DOHH2 (cell line): ENCODE data around the gene FAM53B.

ENCODE experiments used
- H3F3A ChIP-seq: fragments of 200-600 bp; sonication (generic), shearing (Covaris generic); 2 replicates; pipeline ENCODE4 v1.6.0; 2016; ENCODE audit warnings: antibody characterized with exemption, mild to moderate bottlenecking; ENCODE audit not compliant: control insufficient read depth, insufficient read depth
- H3K27ac ChIP-seq: fragments of 200-600 bp; sonication (generic); 2 replicates; pipeline ENCODE4 v1.5.1; 2014; ENCODE audit warnings: low read depth, mild to moderate bottlenecking, low read length, moderate library complexity
- H3K27me3 ChIP-seq: fragments of 200-600 bp; sonication (generic); 2 replicates; pipeline ENCODE4 v1.6.1; 2014; ENCODE audit warnings: mild to moderate bottlenecking, low read length, mixed read lengths; ENCODE audit not compliant: control insufficient read depth
- H3K36me3 ChIP-seq: fragments of 200-600 bp; sonication (generic); 2 replicates; pipeline ENCODE4 v1.6.1; 2014; ENCODE audit warnings: mild to moderate bottlenecking, low read length, moderate library complexity, mixed read lengths; ENCODE audit not compliant: control insufficient read depth
- H3K4me1 ChIP-seq: fragments of 200-600 bp; sonication (generic); 2 replicates; pipeline ENCODE4 v1.6.1; 2014; ENCODE audit warnings: mild to moderate bottlenecking, low read length, mixed read lengths; ENCODE audit not compliant: control insufficient read depth
- H3K4me2 ChIP-seq: fragments of 200-600 bp; sonication (generic); 2 replicates; pipeline ENCODE4 v1.6.0; 2014; ENCODE audit warnings: mild to moderate bottlenecking, low read length, moderate library complexity
- H3K4me3 ChIP-seq: fragments of 200-600 bp; sonication (generic); 2 replicates; pipeline ENCODE4 v1.5.1; 2014; ENCODE audit warnings: mild to moderate bottlenecking, low read length, mixed read lengths
- H3K79me2 ChIP-seq: fragments of 200-600 bp; sonication (generic); 2 replicates; pipeline ENCODE4 v1.6.1; 2014; ENCODE audit warnings: mild to moderate bottlenecking, low read length, mixed read lengths; ENCODE audit not compliant: control insufficient read depth
- H3K9me2 ChIP-seq: fragments of 200-600 bp; sonication (generic); replicated peaks from 2 replicates; pipeline ENCODE4 v1.6.1; 2014; ENCODE audit warnings: mild to moderate bottlenecking, low read length, mixed read lengths; ENCODE audit not compliant: control insufficient read depth
- H3K9me3 ChIP-seq: fragments of 200-600 bp; sonication (generic); 2 replicates; pipeline ENCODE4 v1.6.1; 2014; ENCODE audit warnings: antibody characterized with exemption, low read length, mixed read lengths; ENCODE audit not compliant: control insufficient read depth, insufficient read depth
- H4K20me1 ChIP-seq: fragments of 200-600 bp; sonication (generic); 2 replicates; pipeline ENCODE4 v1.6.0; 2014; ENCODE audit warnings: low read depth, mild to moderate bottlenecking, antibody characterized with exemption, low read length, moderate library complexity; ENCODE audit not compliant: control insufficient read depth, insufficient read depth
- CTCF ChIP-seq: fragments of 200-600 bp; sonication (generic); IDR thresholded peaks from one replicate; pipeline ENCODE4 v1.5.1; 2014; ENCODE audit warnings: antibody characterized with exemption, mild to moderate bottlenecking, low read depth, low read length; ENCODE audit not compliant: poor library complexity, severe bottlenecking
- EZH2phosphoT487 ChIP-seq: fragments of 200-600 bp; sonication (generic); IDR thresholded peaks from 2 replicates; pipeline ENCODE4 v1.6.1; 2017; ENCODE audit warnings: borderline replicate concordance, mild to moderate bottlenecking, antibody characterized with exemption, low read length, moderate library complexity, mixed read lengths

Gene FAM53B

DNA sequence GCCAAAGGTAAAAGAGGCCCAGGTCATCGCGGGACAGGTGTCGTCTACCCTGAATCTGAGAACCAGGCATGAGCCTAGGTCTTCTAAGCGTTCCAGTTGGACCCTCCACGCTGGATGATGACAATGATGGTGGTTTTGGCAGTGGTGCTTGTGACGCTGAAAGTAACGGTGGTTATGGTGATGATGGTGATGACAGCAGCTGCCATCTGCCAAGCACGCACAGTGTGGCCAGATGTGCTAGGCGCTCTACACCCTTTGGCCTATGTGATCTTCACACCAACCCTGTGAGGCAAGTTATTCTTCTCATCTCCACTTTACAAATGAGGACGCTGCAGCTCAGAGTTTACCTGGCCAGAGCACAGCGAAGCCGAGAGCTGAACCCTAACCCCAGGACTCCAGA lies 93.9 kb downstream of the FAM53B start:
- Histone ChIP-seq H4K20me1 (peaks cover 7% of the 10 kb centered on the region; the same call in 1 of the 2 replicates), H3F3A (no peaks in the 10 kb centered on the region), H3K9me3 (no peaks in the 10 kb centered on the region), H3K9me2 (no peaks in the 10 kb centered on the region), H3K4me1 (peaks cover 44% of the 10 kb centered on the region), H3K27me3 (no peaks in the 10 kb centered on the region), H3K79me2 (peaks cover 51% of the 10 kb centered on the region), H3K27ac (no peak overlapping the region), H3K4me2 (no peak overlapping the region), H3K36me3 (peaks cover 15% of the 10 kb centered on the region), H3K4me3 (no peak overlapping the region)
- TF ChIP-seq EZH2phosphoT487 (no peak), CTCF (no peak)

- Histone ChIP-seq H3K79me2 (peaks cover 61% of the 10 kb centered on the region), H3K9me2 (no peaks in the 10 kb centered on the region), H3K9me3 (no peaks in the 10 kb centered on the region), H4K20me1 (peaks cover 7% of the 10 kb centered on the region; the same call in 1 of the 2 replicates), H3F3A (no peaks in the 10 kb centered on the region), H3K4me2 (no peak overlapping the region), H3K4me3 (no peak overlapping the region), H3K27ac (no peak overlapping the region), H3K4me1 (peaks cover 44% of the 10 kb centered on the region), H3K36me3 (peaks cover 15% of the 10 kb centered on the region), H3K27me3 (no peaks in the 10 kb centered on the region)
- TF ChIP-seq EZH2phosphoT487 (no peak), CTCF (no peak)
These were observed 95.0 kb downstream of the FAM53B start for GRCh38 chr10:124649214-124649613.

DNA sequence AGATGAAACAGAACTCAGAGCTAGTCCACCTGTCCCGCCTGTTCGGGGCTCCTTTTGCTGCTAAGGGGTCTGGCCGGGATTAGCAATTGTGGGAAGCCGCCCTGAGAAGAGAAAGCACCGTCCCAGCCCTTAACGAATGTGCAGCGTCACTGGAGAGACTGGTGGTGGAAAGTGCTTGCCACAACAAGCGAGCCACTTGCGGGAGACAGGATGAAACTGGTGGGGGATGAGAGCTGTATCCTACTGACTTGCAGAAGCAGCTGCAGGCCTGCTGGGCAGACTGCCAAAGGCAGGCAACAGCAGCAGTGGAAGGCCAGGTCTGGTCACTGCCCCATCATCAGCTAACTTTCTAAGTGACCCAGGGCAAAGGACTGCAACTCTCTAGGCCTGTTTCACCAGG lies 95.4 kb downstream of the FAM53B start:
- Histone ChIP-seq H3K27ac (no peak overlapping the region), H4K20me1 (peaks cover 7% of the 10 kb centered on the region; the same call in 1 of the 2 replicates), H3K9me2 (no peaks in the 10 kb centered on the region), H3K9me3 (no peaks in the 10 kb centered on the region), H3K4me1 (peaks cover 44% of the 10 kb centered on the region), H3K36me3 (peaks cover 15% of the 10 kb centered on the region), H3F3A (no peaks in the 10 kb centered on the region), H3K4me3 (no peak overlapping the region), H3K79me2 (peaks cover 63% of the 10 kb centered on the region), H3K27me3 (no peaks in the 10 kb centered on the region), H3K4me2 (peak overlapping the region; percentile 59)
- TF ChIP-seq EZH2phosphoT487 (no peak), CTCF (no peak)
